SU-DHL-6 (cell line): Measurements from ENCODE around the gene POLR2C.

Experiments used
- EZH2phosphoT487 ChIP-seq: fragments of 200-600 bp; sonication (generic), shearing (Covaris generic); conservative IDR thresholded peaks from 2 replicates; pipeline ENCODE4 v1.6.1; 2018; ENCODE audit warnings: mild to moderate bottlenecking, antibody characterized with exemption, low read length, moderate library complexity, mixed read lengths
- TF ChIP-seq, protein P1 (sequence below): fragments of 200-600 bp; sonication (generic); IDR thresholded peaks from one replicate; pipeline ENCODE4 v1.5.1; 2017; ENCODE audit warnings: antibody characterized with exemption, mild to moderate bottlenecking, low read length, moderate library complexity; ENCODE audit not compliant: insufficient read depth, poor library complexity, severe bottlenecking

DNA sequence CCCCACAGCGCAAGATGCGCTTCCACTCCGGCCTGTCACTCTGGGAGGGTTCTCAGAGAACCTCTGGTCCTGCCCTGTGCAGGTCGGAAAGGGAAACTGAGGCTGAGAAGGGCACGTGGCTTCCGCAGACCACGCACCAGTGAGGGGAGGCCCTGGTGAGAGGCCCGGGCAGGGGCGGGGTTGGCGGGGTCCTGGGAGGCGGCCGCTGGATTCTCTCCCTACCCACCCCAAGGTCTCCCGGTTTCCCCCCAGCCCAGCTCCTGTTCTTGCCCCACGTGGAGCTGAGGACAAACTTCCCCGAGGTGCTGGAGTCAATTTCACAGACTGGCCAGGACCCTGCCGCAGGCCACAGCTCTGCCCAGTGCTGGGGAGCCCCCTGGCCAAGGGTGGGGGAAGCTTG is 46.4 kb upstream of the POLR2C start:
- TF ChIP-seq, protein P1, sequence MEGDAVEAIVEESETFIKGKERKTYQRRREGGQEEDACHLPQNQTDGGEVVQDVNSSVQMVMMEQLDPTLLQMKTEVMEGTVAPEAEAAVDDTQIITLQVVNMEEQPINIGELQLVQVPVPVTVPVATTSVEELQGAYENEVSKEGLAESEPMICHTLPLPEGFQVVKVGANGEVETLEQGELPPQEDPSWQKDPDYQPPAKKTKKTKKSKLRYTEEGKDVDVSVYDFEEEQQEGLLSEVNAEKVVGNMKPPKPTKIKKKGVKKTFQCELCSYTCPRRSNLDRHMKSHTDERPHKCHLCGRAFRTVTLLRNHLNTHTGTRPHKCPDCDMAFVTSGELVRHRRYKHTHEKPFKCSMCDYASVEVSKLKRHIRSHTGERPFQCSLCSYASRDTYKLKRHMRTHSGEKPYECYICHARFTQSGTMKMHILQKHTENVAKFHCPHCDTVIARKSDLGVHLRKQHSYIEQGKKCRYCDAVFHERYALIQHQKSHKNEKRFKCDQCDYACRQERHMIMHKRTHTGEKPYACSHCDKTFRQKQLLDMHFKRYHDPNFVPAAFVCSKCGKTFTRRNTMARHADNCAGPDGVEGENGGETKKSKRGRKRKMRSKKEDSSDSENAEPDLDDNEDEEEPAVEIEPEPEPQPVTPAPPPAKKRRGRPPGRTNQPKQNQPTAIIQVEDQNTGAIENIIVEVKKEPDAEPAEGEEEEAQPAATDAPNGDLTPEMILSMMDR: no peak
- TF ChIP-seq EZH2phosphoT487: no peak
